Middle frontal gyrus (tissue), 1 donor: Measurements from ENCODE around the gene SSX4B.
"Not testable (repeated sequence)": the region's sequence is repeated elsewhere in the genome, so short reads cannot be mapped to it uniquely, and the experiment has no call there.

Experiments used
- DNase-seq: peaks from one replicate; pipeline ENCODE4 v3.0.0-alpha.2; 2015; ENCODE audit warnings: low spot score; ENCODE audit errors: extremely low spot score

SSX4B gene, protein sequence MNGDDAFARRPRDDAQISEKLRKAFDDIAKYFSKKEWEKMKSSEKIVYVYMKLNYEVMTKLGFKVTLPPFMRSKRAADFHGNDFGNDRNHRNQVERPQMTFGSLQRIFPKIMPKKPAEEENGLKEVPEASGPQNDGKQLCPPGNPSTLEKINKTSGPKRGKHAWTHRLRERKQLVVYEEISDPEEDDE

DNA sequence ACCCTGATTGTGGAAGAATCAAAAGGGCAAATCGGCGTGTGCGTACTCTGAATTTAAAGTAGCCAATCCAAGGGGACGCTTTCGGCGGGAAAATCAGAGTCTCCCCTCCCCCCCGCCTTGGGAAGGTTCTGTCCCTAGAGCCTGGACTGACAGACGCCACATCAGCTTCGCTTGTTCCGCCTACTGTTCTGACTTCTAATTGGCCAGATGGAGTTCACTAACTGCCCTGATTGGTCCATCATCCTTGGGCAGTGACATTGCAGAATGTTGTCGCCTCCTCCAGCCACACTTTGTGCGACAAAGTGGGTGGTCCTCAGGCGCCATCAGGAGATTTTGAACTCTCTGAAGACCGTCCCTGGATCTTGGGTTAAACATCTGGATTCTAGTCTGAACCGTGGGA is at the start of gene SSX4B:
Gene SSX4B (minus strand): TSS at position 101 of the 400 bp plus-strand sequence. CDS start 588 bp downstream, outside the sequence.
- not testable (repeated sequence) for DNase-seq

DNA sequence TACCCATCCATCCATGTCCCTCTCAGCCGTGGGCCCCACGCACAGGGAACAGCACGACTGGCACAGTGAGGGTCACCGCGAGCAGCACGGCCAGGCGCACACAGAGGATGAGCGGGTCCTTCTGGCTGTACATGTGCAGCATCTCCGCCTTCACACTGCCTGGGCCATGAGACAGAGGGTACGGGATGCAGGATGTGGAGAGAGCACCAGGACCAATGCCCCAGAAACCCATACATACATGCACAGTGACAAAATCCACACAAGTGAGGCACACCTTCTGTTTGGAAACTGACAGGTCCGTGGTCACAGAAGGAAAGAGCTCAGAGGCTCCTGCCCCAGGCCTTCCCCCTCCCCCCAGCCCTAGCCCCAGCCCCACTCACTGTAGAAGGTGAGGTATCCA is 48.8 kb upstream of the SSX4B start:
- no peak for DNase-seq

DNA sequence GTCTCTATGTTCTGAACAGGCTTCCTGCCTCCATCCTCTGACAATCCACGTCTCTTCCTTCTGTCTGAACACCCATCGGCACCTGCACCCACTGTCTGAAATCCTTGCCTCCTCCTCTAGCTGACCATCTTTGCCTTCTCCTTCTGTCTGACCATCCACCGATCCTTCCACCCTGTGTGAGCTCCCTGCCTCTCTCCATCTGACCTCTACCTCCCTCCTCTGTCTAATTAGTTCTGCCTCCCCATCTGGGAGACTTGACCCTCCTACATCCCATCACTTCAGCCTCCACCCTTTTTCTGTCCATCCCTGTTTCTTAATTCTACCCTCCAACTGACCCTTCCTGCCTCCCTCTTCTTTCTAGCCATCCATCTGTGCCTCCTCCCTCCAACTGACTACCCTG is 48.3 kb upstream of the SSX4B start:
- no peak for DNase-seq

DNA sequence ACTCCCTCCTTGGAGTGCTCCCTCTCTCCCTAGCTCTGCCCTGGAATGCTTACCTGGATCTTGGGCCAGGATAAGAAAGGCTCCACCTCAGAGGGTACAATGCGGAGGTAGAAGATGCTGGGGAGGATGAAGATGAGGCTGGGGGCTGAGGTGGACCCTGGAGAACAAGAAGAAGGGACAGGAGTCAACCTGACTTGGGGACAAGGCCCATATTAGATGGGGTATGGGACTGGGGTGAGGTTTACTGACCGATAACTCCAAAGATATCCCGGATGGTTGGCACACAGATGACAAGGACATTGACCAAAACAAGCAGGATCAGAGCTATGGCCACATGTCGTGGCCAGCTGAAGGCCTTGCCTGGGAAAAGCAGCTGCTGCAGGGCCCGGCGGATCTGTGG is 47.7 kb upstream of the SSX4B start:
- no peak for DNase-seq

DNA sequence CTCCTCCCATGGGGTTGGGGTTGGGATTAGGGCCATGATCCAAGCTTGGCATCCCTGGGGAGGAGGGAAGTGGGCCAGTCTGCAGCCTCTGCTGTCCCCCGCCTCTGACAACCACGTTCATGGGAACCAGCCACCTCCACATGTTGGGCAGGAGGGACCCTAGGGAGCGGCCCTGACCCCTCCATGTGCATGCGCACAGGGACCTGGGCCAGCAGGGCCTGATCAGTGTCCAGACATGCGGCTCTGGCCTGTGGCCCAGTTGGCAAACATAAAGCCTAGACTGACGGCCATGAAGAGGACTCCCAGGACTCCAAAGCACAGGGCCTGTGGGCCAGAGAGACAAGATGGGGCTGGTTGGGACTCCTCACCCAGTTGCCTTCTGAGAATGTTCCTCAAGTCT is 47.0 kb upstream of the SSX4B start:
- no peak for DNase-seq

DNA sequence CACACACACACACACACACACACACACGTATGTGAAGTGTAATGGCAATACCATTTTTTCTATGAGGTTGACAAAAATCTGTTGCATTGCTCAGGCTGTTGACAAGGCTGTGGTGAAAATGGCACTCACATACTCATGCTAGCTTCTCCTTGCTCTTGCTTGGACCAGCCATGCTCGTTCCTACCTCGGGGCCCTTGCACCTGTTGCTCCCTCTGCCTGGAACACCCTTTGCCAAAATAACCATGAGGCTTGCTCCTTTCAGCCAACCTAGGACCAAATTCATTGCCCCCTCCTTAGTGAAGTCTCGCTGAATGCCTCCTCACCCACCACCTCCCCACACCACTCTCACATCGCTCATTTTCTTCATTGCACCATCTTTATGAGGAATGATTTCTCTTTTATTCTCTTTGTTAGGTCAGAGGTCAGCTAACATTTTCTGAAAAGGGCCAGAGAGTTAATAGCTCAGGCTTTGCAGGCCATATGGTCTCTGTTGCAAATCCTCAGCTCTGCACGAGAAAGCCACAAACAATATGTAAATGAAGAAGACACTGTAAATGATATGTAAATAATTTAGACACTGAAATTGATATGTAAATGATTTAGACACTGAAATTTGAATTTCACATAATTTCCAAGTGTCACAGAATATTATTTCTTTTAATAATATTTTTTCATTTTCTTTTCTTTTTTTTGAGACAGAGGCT is 45.0 kb upstream of the SSX4B start:
- no peak for DNase-seq

DNA sequence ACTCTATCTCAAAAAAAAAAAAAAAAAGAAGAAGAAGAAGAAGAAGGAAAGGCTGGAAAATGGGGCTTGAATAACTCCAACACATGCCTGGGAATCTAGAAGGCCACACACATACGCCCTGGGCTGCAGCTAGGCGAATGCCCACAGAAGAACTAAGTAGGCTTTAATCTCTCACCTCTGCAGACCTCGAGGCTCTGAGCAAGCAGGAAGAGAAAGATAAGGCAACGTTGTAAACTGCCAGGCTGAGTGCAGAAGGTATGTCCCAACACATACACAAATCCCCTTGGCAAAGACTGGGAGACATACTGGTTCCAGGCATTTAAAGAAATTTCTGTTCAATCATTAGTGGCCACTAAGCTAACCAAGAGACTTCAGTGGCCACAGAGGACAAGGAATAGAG is 39.9 kb upstream of the SSX4B start:
- no peak for DNase-seq

DNA sequence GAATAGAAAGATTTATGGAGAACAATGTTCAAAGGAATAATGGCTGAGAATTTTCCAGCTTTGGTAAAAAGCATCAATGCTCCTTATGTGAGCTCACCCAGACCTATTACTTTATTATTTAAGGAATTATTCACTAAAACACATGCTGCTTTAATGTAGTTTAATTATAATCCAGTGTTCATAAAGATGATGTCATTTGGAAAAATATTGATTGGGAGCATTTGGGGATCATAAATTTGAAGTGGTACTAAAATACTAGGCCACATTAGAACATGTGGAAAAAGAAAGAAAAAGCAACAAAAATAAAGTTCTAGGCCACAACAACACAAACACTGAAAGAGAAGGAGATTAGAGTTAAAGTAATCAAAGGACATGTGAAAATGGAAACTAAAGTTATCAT is 38.3 kb upstream of the SSX4B start:
- DNase-seq: no peak

DNA sequence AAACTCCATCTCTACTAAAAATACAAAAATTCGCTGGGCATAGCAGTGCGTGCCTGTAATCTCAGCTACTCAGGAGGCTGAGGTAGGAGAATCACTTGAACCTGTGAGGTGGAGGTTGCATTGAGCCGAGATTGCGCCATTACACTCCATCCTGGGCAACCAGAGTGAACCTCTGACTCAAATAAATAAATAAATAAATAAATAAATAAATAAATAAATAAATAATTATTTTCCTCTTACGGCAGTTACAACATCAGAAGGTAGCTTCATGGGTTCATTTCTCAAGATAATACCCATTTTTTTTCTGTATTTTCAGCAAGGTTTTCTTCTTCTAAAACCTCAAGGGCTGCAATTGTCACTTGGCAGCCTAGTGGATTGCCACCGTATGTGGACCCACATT is 35.4 kb upstream of the SSX4B start:
- DNase-seq: not testable (repeated sequence)

DNA sequence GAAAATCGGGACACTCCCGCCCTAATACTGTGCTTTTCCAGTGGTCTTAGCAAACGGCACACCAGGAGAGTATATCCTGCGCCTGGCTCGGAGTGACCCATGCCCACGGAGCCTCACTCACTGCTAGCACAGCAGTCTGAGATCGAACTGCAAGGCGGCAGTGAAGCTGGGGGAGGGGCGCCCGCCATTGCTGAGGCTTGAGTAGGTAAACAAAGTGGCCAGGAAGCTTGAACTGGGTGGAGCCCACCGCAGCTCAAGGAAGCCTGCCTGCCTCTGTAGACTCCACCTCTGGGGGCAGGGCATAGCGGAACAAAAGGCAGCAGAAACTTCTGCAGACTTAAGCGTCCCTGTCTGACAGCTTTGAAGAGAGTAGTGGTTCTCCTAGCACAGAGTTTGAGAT is 22.0 kb upstream of the SSX4B start:
- not testable (repeated sequence) for DNase-seq

DNA sequence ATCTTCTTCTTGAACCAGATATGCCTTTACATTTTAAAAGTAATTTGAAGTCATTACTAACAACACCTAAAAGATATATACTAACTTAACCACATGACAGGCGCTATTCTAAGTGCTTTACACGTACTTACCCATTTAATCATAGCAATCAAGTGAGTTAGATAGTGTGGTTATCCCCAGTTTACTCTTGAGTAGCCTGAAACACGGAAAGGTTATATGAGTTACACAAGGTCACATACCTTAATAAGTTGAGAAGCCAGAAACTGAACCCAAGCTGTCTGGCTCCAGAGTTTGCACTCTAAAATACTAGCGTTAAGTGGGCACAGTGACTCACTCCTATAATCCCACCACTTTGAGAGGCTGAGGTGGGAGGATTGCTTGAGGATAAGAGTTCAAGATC is 18.4 kb upstream of the SSX4B start:
- not testable (repeated sequence) for DNase-seq

DNA sequence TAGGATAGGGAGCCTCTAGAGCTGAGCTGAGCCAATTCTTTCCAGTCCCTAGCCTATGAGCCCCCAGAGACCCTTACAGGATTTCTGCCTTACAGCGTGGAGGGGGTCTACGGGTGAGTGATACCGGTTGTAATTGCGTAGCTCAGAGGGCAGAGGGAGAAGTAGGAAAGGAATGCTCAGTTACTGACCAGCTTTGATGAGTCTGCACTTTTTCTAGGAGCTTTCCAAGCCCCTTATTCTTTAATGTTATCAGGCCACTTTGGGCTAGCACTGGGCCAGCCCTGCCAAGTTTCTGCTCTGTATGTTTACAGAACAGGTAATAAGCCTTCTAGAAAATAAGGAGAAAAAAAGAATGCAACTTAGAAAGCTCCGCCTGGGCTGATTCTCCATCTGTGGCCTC is 17.8 kb upstream of the SSX4B start:
- not testable (repeated sequence) for DNase-seq

DNA sequence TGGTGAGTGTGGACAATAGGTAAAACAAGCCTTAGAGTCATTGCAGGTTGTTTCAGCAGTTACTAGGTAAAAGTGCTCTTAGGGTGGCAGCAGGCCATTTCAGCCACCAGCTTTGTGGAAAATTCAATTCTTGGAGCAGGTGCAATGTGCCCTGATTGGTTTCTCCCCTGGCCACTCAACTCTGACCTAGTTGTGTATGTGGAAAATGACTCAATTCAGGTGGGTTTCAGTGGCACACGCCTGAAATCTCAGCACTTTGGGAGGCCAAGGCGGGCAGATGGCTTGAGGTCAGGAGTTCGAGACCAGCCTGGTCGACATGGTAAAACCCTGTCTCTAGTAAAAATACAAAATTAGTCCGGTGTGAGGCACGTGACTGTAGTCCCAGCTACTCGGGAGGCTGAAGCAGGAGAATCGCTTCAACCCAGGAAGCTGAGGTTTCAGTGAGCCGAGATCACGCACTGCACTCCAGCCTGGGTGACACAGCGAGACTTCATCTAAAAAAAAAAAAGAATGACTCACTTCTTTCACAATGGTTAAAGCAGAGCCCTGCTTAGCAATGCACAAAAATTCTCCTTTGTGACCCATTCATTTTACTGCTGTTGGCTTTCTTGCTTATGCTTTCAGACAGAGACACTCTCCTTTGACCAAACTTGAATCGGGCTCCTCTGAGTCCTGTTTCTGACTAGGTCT is 15.4 kb upstream of the SSX4B start:
- not testable (repeated sequence) for DNase-seq

DNA sequence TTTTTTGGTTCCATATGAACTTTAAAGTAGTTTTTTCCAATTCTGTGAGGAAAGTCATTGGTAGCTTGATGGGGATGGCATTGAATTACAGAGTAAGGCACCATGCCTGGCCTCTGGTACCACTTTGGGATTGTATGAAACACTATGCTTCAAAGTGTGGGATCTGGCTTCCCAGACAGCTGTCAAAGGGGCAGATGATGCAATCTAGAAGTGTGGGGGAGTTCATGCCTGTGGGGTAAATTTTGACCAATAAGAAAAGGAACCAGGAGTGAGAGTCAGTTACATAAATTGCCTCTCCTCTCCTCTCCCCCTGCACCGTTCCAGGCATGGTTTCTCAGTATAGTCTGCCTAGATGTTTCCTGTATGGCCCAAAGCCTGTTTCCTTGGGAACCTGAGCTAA is 13.9 kb downstream of the SSX4B start:
- not testable (repeated sequence) for DNase-seq

DNA sequence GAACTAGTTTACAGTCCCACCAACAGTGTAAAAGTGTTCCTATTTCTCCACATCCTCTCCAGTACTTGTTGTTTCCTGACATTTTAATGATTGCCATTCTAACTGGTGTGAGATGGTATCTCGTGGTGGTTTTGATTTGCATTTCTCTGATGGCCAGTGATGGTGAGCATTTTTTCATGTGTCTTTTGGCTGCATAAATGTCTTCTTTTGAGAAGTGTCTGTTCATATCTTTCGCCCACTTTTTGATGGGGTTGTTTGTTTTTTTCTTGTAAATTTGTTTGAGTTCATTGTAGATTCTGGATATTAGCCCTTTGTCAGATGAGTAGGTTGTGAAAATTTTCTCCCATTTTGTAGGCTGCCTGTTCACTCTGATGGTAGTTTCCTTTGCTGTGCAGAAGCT is 14.8 kb downstream of the SSX4B start:
- not testable (repeated sequence) for DNase-seq

DNA sequence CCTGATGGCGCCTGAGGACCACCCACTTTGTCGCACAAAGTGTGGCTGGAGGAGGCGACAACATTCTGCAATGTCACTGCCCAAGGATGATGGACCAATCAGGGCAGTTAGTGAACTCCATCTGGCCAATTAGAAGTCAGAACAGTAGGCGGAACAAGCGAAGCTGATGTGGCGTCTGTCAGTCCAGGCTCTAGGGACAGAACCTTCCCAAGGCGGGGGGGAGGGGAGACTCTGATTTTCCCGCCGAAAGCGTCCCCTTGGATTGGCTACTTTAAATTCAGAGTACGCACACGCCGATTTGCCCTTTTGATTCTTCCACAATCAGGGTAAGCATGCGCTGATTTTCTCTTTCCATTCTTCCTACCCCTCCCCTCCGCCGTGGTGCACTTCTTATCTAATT is 28.5 kb downstream of the SSX4B start, which contains the start of gene SSX4:
Gene SSX4 (plus strand): TSS at position 301 of the 400 bp plus-strand sequence. CDS start 515 bp downstream, outside the sequence.
- DNase-seq: not testable (repeated sequence)

DNA sequence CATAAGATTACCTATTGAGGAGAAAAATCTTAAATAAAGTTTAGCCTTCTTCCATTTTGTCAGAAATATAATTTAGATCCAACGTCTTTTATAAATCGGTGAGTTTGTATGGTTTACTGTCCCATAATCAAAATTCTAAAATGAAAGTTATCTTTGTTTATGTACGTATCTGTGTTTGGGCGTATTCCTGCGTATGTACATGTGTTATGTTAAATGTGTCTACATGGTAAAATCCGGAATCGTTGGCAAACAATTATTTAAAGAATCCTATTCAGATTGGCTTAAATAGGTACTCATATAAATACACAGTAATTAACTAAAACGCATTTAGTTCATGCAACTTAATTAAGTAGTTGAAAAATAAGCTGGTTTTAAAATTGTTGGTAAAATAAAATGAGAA is 41.4 kb downstream of the SSX4B start:
- not testable (repeated sequence) for DNase-seq

DNA sequence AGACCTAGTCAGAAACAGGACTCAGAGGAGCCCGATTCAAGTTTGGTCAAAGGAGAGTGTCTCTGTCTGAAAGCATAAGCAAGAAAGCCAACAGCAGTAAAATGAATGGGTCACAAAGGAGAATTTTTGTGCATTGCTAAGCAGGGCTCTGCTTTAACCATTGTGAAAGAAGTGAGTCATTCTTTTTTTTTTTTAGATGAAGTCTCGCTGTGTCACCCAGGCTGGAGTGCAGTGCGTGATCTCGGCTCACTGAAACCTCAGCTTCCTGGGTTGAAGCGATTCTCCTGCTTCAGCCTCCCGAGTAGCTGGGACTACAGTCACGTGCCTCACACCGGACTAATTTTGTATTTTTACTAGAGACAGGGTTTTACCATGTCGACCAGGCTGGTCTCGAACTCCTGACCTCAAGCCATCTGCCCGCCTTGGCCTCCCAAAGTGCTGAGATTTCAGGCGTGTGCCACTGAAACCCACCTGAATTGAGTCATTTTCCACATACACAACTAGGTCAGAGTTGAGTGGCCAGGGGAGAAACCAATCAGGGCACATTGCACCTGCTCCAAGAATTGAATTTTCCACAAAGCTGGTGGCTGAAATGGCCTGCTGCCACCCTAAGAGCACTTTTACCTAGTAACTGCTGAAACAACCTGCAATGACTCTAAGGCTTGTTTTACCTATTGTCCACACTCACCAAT is 43.9 kb downstream of the SSX4B start:
- DNase-seq: not testable (repeated sequence)

DNA sequence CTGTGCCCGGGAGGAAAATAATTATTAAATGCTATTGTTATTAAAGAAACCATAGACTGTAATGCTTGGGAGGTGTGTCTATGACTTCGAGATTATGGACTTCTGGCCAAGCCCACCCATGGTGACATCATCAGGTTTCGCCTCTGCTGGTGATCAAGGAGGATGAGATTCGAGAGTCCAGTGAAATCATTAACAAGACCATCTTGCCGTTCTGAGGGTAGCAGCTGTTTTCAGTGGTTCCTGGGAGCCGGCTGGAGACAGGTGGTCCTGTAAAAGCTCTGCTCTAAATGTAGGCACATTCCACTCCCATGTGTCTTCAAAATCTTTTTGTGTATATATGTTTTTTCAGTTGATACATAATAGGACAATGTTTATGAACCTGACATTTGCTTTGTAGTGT is 52.5 kb downstream of the SSX4B start:
- not testable (repeated sequence) for DNase-seq

DNA sequence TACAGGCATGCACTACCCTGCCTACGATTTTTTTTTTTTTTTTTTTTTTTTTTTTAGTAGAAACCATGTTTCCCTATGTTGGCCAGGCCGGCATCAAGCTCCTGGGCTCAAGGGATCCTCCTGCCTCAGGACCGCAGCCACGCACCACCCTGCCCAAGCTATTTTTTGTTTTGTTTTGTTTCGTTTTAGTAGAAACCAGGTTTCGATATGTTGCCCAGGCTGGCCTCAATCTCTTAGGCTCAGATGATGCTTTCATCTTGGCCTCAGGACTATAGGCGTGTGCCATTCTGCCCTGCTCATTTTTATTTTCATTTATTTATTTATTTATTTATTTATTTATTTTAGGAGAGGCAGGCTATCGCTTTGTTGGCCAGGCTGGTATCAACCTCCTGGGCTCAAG is 54.1 kb downstream of the SSX4B start:
- DNase-seq: no peak

DNA sequence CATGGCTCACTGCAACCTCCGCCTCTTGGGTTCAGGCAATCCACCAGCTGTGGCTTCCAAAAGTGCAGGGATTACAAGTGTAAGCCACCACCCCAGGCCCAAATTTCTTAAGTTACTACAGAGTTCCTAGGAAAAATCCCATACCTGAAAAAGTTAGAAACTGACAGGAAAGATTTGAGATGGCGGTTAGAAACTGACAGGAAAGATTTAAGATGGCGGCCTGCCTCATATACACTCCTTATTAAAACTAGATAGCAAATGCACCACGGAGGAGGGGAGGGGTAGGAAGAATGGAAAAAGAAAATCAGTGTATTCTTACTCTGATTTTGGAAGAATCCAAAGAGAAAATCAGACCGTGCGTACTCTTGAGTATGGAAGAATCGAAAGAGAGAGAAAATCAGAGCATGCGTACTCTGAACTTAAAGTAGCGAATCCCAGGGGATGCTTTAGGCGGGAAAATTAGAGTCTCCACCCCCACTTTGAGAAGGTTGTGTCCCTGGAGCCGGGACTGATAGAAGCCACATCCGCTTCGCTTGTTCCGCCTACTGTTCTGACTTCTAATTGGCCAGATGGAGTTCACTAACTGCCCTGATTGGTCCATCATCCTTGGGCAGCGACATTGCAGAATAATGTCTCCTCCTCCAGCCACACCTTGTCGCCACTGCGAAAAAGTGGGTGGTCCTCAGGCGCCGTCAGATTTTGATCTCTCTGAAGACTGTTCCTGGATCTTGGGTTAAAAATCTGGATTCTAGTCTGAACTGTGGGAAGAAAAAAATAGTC is 55.3 kb downstream of the SSX4B start, which contains the start of gene SSX3:
Gene SSX3 (minus strand): TSS at position 389 of the 780 bp plus-strand sequence. CDS start 1,454 bp downstream, outside the sequence.
- not testable (repeated sequence) for DNase-seq
